GM18907 (cell line): Measurements from ENCODE around the gene RHAG.
"Not testable (repeated sequence)": the region's sequence is repeated elsewhere in the genome, so short reads cannot be mapped to it uniquely, and the experiment has no call there.

Experiments used
- ATAC-seq: cut with Tn5 transposase; IDR thresholded peaks from one replicate; pipeline ENCODE4 v1.9.1; 2021; ENCODE audit warnings: mild to moderate bottlenecking, moderate library complexity; ENCODE audit not compliant: unreplicated experiment

Gene RHAG

DNA sequence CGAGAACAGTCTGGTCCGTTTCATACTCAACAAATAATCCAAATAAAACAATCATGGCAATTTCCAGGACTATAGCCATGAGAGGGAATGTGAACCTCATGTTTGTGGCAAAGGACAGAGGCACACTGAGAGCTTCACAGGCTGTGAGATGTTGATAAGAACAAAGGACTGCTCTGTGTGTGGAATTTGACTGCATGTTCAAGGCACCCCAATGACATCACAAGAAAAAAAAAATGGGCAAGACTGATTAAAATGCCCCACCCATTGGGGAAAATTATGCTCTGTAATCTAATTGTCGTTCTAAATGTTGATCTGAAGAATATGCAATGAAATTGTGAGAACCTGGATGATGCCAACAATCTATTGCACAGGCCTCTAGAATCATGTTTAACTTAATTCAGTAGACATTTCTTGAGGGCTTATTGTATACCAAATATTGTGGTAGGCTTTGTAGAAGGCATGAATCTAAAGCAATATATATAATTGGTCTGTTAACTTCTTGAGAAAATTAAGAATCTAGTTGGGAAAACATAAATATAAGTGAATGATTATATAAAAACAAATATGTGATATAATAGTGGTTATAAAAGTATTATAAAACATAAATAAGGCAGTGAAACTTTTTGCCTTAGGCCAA is at the start of gene RHAG:
TSS of gene RHAG (minus strand) at position 127 of the 637 bp plus-strand sequence. CDS start at position 100, 27 bp downstream.
- ATAC-seq, result no peak

DNA sequence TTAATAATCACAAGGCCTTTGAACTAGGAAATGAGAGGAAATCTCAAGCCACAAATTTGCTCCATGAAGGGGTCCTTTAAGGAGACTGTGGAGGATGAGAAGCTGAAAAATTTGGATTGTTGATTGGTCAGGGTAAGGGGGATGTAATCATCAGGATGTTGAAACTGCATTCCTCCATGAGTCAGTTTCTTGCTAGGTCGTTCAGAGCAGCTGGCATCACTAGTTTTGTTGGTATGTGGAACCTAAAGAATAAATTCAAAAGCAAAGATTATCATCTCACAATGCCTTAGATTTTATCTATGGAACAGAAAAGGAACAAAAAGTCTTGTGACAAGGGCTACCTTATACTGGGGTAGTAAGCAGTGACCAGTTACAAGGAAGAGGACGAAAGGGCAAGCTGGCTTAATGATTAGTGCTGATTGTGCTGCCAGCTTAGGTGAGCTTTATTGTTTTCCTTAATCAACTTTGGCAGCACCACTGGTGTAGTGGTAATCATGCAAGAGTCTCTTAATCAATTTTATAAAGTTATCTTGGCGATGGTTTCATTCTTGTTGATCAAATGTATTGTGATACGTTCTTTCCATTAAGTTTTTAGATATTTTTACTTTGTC is 40.1 kb upstream of the RHAG start:
- no peak for ATAC-seq

DNA sequence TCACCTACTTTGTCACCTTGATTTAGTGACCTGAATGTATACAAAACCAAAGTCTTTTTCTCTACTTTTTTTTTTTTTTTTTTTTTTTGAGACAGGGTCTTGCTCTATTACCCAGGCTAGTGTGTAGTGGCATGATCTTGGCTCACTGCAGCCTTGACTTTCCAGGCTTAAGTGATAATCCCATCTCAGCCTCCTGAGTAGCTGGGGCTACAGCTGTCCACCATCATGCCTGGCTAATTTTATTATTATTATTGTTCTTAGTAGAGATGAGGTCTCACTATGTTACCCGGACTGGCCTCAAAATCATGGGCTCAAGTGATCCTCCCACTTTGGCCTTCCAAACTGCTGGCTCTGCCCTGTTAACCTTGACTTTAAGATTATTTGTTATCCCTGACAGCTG is 39.2 kb upstream of the RHAG start:
- no peak for ATAC-seq

DNA sequence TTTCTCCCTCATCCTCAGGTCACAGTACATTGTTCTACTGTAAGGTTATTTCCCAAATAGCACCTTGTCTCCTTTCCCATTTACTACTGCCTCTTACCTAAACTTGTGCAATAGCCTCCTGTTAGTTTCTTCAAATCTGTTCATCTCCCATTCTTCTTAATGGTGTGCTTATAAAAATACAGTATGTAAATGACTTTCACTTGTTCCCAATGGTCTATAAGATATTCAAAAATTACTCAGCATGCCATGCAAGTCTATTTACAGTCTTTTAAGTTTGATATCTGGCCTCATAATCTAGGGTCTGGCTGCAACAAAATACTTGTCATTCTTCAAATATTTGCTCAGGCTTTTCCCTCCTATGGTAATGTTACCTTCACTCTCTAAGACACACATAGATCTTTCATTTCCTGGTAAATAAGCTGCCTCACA is 31.5 kb upstream of the RHAG start:
- no peak for ATAC-seq

DNA sequence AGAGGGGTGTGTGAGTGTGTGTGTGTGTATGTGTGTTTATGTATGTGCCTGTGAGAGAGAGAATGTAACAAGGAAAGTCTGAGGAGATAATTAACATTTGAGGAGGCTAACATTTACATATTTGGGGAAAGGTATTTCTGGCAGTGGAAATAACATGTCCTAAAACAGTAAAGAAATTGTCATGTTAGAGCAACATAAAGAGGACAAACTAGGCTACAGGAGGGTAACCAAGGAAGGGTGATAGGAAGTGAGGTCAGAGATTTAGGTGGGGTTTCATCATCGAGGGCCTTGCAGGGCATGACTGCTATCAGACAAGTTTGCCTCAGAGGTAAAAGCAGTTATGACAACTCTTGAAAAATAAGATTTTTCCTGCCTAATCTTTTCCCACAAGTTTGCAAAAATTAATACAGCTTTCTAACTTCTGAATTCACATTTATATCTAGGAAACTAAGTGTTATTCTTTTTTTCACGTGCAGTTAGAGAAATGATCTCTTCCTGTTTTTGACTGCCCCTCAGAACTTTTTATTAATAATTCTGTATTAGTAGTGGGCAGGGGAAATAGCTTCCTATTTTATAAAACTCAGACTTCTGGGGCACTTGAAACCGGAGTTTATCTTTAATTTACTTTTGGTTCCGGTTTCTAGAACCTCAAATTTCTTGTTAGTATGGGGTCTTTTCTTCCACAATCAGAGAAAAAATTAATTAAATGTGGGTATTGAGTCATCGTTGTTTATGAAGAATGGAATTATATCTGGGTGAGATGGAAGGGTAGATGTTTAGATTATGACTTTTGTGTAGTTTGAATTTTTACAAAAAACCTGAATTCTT is 30.5 kb upstream of the RHAG start:
- ATAC-seq, result no peak

DNA sequence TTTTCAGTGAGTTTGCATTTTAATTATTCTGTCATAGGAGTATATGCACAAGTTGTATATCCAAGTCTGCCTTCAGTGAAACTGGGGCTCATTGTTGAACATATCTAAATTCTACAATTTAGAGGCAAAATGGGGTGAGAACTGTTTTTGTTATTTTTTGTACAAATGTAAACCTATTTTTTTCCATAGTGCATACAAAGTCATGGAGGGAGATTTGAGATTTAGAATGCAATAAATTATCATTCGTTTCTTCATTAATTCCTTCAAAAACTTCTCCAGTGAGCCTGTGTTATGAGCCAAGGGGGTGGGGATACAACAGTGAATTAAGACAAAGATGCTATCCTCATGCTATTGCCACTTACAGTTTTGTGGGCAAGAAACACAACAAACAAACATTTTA is 29.8 kb upstream of the RHAG start:
- no peak for ATAC-seq

DNA sequence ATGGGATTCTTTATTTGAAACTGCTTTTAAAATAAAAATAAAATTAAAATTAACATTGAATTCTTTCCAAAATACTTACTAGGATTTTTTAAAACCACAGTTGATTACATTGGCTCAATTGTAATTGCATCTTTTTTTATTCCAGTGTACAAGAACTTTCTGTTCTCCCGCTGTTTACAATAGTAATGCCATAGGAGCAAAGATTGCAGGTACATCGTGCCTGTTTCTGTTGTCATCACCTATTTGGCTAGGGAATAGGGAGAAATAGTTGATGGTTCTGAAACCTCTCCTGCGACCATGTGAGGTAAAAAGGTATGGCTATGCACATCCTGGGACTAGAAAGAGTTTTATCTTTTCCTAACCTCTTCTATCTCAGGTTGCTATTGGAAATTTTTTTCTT is 28.2 kb upstream of the RHAG start:
- no peak for ATAC-seq

DNA sequence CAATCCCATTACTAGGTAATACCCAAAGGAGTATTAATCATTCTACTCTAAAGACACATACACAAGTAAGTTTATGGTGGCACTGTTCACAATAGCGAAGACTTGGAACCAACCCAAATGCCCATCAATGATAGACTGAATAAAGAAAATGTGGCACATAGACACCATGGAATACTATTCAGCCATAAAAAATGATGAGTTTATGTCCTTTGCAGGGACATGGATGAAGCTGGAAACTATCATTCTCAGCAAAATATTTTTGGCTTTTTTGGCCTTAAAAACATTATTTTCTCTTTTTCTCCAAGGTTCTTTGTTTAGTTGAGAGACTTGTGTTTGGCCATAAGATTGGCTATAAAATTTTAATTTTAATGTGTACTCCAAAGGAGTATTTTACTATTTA is 27.4 kb upstream of the RHAG start:
- ATAC-seq, result not testable (repeated sequence)

DNA sequence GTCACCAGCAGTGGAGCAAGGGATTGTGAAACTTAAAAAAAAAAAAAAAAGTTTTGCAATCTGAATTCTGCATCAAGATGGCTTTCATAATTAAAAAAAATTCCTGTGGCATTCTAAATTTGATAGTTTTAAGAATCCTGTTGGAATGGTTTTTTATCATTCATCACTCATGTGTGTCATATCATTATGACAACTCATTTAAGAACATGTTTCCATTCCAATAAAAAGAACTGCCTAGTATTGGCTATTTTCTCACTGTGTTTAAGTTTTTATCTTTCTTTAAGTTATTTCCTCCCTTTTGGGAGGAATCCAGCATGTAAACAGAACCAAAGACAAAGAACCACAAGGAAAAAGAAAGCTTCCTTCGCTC is 26.2 kb upstream of the RHAG start:
- no peak for ATAC-seq

DNA sequence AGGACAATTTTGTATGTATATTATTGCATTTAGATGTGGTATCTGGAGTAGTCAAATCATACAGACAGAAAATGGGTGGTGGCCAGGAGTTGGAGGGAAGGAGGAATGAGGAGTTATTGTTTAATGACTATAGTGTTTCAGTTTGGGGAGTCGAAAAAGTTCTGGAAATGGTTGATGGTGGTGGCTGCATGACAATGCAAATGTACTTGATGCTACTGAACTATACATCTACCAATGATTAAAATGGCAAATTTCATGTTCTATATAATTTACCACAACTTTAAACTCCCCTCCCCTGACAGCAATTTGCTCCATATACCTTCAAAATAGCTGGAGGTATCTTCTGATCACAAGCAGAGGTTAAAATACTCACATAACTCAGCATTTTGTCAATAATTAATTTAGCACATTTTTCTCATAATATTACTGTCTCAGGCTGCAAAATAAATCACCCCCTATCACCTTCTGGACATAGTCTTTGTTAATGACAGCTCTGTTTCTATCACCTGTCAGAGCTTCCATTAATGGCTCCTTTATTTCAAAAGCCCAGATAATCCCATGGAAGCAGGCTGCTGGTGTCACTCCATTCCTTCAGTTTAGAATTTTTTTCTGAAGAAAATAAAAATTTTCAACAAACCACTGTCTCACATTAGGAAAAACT is 25.7 kb upstream of the RHAG start:
- no peak for ATAC-seq

DNA sequence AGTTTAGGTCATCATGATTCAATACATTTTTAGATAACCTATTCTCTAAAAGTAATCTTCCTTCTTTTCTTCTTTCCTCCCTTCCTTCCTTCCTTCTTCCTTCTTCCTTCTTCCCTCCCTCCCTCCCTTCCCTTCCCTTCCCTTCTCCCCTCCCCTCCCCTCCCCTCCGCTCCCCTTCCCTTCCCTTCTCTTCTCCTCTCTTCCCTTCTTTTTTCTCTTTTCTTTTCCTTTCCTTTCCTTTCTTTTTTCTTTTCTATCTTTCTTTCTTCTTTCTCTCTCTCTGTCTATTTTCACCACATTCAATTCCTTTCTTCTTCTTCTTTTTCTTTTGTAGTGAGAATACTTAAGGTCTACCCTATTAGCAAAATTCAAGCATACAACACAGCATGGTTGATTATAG is 17.3 kb upstream of the RHAG start:
- no peak for ATAC-seq

DNA sequence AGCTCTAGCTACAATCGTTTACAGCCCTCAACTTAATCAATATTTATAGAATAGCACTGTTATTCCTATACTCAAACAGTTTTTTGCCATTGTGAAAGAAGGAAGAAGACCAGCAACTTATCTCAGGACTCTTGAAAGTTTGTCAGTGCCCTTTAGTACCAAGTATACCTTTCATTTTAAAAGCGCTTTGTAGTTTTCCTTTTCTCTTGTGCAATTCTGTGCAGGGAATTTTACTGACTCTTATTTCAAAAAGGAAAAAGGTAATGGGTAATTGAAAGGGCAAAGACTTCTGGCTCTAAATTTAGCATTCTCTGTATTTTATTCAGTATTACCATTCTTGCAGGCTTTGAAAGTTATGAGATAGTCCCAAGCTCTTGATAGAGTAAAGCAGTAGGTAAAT is 16.8 kb upstream of the RHAG start:
- no peak for ATAC-seq

DNA sequence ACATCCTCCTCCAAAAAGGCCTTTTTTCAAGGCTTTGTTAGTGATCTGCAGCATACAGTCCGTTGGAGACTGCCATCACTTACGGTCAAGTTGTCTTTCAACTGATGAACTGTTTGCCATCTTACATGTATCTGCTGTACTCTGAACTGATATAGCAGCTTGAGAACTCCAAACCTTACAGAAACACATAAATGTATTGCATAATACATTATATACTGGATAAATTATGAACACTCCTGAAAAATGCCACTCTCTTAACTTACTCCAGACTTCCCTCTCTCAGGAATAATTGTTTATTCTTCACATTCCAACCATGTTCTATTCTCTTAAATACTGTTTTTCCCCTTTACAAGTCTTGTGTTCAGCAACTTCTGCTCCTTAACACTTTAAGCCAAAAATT is 14.6 kb upstream of the RHAG start:
- ATAC-seq, result no peak

DNA sequence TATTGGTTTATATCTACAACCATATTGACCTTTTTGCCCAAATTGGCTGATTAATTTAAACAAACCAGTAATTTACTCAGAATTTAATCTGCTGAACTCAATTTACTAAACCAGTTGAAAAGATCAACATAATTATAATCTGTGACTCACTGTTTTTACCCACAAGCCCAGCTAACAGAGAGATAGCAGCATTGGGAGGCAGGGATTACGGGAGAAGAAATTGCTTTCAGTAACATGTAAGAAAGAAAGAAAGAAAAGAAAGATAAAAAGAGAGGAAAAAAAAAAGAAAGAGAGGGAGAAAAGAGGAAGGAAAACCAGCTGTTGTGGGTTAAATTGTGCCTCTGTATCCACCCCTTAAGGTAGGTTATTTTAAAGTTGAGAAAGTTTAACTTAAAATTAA is 13.3 kb upstream of the RHAG start:
- no peak for ATAC-seq

DNA sequence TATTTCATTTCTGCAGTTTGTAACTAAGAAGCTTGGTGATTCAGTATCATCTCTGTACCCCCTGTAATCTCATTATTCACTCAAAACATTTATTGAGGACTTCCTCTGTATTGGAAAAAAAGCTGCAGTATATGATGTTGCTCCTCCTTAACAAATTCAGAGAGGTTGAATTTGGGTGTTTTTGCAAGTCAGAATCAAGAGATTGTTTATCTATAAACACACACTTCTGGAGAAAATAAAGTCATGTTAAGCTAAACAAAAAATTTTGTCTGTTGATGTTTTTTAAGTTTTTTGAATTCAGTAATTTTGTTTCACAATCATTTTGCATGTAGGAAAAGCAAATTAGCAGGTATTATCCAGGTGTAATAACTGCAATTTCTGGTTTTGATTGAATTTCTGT is 11.4 kb upstream of the RHAG start:
- ATAC-seq, result no peak

DNA sequence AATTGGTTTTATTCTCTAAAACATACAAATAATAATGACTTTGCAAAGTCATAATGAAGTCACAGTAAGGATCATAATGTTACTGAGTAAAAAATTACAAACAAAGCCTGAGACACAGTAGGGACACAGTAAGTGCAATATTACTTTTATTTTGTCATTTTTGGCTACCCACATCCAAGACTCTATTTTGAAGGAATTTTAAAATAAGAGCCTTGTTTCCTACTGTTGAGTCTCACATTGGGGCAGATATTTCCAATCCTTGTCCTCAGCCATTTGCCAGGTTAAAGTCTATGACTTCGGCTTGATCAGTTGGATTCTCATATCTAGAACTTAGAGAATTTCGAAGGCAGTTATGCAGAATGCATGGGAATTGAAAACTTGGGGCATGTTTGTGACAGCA is 10.8 kb upstream of the RHAG start:
- ATAC-seq, result no peak

DNA sequence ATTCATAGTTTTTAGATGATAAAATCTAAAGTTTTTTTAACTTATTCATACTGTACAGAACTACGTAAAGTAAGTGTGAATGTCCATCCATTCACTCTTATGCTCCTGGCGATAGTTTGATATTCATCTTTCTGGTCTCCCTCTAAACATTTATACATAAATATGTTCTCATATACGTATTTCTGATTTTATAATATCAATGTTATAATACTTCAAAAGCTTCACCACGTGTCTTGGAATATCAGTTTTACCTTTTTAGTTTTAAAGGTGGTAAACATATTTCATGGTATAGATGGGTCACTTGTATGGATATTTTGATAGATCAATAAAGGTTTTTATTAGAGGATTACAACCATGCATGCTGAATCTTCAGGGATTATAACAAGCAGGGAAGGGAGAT is 10.3 kb upstream of the RHAG start:
- no peak for ATAC-seq

DNA sequence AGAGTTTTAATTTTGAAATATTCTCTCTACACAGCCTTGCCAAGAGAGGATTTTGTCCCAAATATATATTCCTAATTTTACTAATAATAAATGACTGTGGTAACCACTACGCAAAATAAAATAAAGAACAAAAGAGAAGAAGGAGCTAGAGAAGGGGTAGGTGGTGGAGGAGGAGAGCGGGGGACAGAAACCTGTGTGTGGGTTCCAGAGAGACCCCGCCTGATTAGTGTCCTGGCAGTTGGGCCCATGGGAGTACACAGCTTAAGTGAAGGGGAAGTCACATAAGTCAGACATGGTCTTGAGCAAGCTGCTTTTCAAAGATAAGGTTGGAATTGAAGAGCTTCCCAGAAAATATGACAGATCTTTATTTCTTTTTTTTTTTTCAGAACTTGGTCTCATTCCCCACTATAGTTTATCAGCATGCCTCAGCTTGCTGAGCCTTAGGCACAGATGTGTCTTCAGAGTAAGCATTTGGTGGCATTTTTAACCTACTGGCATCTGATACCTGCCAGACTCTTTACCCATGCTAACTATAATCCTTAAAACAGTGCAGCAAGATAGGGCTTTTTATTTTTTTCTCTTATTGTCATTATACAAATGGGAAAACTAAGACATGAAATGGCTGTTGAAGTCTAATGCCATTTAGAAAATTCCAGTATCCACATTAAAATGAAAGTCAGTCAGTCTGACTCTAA is 9.6 kb upstream of the RHAG start:
- no peak for ATAC-seq

DNA sequence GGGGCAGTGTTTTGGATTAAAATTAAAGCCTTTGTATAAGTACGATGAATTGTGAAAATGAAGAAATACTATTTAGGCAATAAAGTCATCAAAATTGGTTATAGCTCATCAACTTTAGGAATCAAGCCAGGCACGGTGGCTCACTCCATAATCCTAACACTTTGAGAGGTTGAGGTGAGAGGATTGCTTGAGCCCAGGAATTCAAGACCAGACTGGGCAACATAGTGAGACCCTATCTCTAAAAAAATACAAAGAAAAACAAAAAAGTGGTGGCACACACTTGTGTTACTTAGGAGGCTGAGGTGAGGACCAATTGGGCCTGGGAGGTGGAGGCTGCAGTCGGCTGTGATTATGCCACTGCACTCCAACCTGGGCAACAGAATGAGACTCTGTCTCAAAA is 8.5 kb upstream of the RHAG start:
- ATAC-seq, result no peak

DNA sequence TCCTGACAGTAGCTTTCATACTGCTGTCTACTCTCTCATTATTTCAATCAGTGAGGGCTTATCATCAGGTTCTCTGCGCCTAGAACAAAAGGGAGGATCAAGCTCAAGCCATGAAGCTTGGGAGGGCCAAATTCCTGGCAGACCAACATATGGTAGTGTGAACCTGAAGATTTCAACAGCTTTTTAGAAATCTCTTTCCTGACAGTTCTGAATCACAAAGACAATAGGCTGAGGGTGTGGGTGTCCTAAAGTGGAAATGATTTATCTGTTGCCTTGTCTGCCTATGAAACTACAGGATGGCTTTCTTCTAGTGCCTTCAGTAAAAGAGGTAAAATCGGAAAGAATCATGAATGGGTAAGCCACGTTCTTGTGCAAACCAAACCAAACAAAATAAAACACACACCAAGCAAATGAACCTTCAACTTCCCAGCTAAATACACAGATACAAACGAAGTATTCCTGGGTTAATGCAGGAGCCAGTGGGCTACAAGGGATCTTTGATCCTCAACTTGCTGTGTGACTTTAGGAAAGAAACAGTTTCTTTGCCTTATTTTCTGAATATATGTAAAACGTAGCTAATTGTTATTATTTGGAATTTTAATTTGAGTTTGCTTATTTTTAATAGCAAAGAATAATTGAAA is 2.7 kb upstream of the RHAG start:
- ATAC-seq, result no peak

DNA sequence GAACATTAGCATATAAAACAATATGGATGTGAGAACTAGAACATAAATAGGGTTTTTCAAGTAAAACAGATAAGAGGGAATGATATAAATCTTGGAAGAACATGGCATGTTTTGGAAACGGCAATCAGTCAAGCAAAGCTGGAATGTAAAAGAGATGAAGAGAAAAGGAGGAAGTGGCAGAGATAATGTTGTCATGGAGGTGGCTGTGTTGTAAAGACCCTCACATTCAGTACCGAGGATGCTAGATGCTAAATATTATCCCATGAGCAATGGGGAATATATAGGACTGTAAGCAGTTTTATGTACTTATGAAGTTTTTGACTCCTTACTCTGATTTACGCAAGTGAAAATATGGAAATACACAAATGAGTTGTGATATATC is 702 bp upstream of the RHAG start:
- ATAC-seq, result no peak
